Neural crest cell (in vitro differentiated cells): ENCODE data around the gene WDR35. TPM values are rescaled to one million over a fixed set of nuclear protein-coding genes. Genes with fewer than 3 reads are reported as not detected.

ENCODE experiments used
- DNase-seq: peaks from one replicate; pipeline ENCODE4 v3.0.0; 2021; ENCODE audit warnings: low read depth, mixed read lengths, low spot score
- H3K27ac Mint-ChIP-seq: one replicate; pipeline ENCODE4 v1.8.0; 2021; ENCODE audit warnings: mild to moderate bottlenecking, mixed read lengths; ENCODE audit not compliant: unreplicated experiment
- H3K27me3 Mint-ChIP-seq: 2 replicates; pipeline ENCODE4 v1.8.0; 2021; ENCODE audit warnings: low read depth, mild to moderate bottlenecking, mixed read lengths
- H3K36me3 Mint-ChIP-seq: 2 replicates; pipeline ENCODE4 v1.8.0; 2021; ENCODE audit warnings: low read depth, mild to moderate bottlenecking, mixed read lengths
- H3K4me1 Mint-ChIP-seq: 2 replicates; pipeline ENCODE4 v1.8.0; 2021; ENCODE audit warnings: mixed read lengths
- H3K4me3 Mint-ChIP-seq: one replicate; pipeline ENCODE4 v1.8.0; 2021; ENCODE audit warnings: mild to moderate bottlenecking, mixed read lengths
- H3K9me3 Mint-ChIP-seq: 2 replicates; pipeline ENCODE4 v1.8.0; 2021; ENCODE audit warnings: mixed read lengths
- total RNA-seq: library from RNA; stranded (reverse); gene quantifications from 2 replicates; pipeline ENCODE4 v1.2.1, GENCODE V29; 2021
- TF ChIP-seq, protein P1 (sequence below): fragments of 200-600 bp; sonication (generic); conservative IDR thresholded peaks from 2 replicates; pipeline ENCODE4 v1.5.0; 2021; ENCODE audit warnings: antibody characterized with exemption, mild to moderate bottlenecking

The WDR35 gene
- total RNA-seq, 1 donor from 2014 or later = 19.4 TPM

DNA sequence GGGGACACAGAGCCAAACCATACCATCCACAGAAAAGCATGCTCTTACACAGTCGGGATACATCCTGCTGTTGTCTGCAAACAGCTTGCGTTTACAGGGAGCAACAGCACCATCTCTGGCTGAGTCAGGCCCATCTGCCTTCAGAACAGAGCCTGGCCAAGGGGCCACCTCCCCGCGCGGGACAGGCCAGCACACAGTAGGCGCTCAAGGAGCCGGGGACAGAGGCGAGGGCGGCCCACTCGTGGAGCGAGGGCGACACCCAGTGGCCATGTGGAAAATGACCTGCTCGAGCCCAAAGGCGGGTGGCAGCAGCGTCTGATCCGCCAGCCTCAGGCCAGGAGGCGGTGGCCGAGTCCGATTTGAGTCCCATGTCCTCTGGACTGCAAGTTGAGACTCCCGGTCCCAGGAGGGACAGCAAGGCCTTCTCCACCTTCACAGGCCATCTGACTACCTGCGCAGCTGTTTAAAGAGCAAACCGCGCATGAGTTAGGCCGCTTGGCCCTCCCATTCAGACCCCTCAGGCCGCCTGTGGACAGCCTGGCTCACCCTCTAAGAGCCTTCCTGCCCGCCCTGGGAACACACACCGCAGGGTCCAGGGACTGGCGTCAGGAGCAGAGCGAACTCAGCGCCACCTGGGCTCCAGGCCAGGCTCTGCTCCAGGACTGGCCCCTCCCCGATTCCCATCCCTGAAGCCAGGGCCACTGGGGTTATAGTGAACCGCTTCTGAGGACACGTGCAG lies 126.4 kb downstream of the WDR35 start:
- H3K27ac Mint-ChIP-seq = no peak overlapping the region
- H3K4me3 Mint-ChIP-seq = no peak overlapping the region
- peak; percentile 72 for DNase-seq
- TF ChIP-seq, protein P1, sequence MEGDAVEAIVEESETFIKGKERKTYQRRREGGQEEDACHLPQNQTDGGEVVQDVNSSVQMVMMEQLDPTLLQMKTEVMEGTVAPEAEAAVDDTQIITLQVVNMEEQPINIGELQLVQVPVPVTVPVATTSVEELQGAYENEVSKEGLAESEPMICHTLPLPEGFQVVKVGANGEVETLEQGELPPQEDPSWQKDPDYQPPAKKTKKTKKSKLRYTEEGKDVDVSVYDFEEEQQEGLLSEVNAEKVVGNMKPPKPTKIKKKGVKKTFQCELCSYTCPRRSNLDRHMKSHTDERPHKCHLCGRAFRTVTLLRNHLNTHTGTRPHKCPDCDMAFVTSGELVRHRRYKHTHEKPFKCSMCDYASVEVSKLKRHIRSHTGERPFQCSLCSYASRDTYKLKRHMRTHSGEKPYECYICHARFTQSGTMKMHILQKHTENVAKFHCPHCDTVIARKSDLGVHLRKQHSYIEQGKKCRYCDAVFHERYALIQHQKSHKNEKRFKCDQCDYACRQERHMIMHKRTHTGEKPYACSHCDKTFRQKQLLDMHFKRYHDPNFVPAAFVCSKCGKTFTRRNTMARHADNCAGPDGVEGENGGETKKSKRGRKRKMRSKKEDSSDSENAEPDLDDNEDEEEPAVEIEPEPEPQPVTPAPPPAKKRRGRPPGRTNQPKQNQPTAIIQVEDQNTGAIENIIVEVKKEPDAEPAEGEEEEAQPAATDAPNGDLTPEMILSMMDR = peak; percentile 99
- peaks cover 14% of the 10 kb centered on the region for H3K27me3 Mint-ChIP-seq
- H3K9me3 Mint-ChIP-seq = no peaks in the 10 kb centered on the region
- peaks cover 10% of the 10 kb centered on the region for H3K4me1 Mint-ChIP-seq
- no peaks in the 10 kb centered on the region for H3K36me3 Mint-ChIP-seq

DNA sequence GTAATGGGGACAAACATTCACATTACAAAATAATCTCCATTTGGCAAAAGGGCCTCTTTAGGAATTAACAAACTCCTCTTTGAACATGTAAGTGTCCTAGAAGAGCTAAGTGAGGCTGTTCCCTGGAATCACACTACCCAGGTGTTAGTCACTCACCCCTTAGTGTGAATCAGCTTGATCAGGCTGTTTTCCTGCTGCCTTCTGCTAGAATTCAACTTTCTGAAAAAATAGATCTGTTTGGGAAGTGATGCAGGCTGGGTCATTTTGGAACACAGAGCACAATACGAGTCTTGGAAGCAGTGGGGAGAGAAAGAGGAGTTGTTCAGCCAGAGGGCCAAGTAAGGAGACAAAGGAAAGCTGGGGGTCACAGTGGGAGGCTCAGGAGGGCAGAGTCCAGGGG lies 128.1 kb downstream of the WDR35 start:
- Mint-ChIP-seq H3K4me1 (peaks cover 8% of the 10 kb centered on the region), H3K36me3 (no peaks in the 10 kb centered on the region), H3K9me3 (no peaks in the 10 kb centered on the region), H3K27me3 (peaks cover 4% of the 10 kb centered on the region), H3K27ac (no peak overlapping the region), H3K4me3 (no peak overlapping the region)
- DNase-seq = no peak
- TF ChIP-seq, protein P1 = no peak

Other genes with a start within 250 kb of the WDR35 start
- 13.1 and 13.5 TPM in 2 replicates for gene TTC32, start 88.1 kb downstream of the WDR35 start, total RNA-seq
- gene MATN3, start 22.6 kb upstream of the WDR35 start, total RNA-seq = 1.3 and 1.9 TPM in 2 replicates
- 74.4 and 77.9 TPM in 2 replicates for gene LAPTM4A, start 61.5 kb upstream of the WDR35 start, total RNA-seq
- gene SDC1, start 235.0 kb upstream of the WDR35 start, total RNA-seq = 81.0 and 85.4 TPM in 2 replicates